ENCODE results near the gene PANK1. TPM values are rescaled to one million over a fixed set of nuclear protein-coding genes. Genes with fewer than 3 reads are reported as not detected.

Gene PANK1
- polyA plus RNA-seq, 1 of the 3 experiments (the other 2 are of a cell fraction) = 4.2 TPM

- peaks cover 7% of the 10 kb centered on the region; the same call in 1 of the 2 replicates for H3K79me2 ChIP-seq (ENCODE audit: insufficient read depth)
- WGBS (ENCODE audit: low lambda C conversion rate) = 91% methylated on average over 4 of the region's 4 CpGs
- no peaks in the 10 kb centered on the region for H3K4me1 ChIP-seq (ENCODE audit: control insufficient read depth in 1 of 2, insufficient read depth in 2 of 2, low read depth in 1 of 2, low read length in 1 of 2)
- DNase-seq = no peak
- H3K27me3 ChIP-seq (ENCODE audit: insufficient read depth) = no peaks in the 10 kb centered on the region
- TF ChIP-seq YY1 (IDR thresholded peaks at IDR 0.05; ENCODE audit: low read depth) = no peak
- no peaks in the 10 kb centered on the region for H3F3A ChIP-seq (replicated peaks; ENCODE audit: insufficient read depth)
- ChIA-PET POLR2A (no interaction called here), CTCF (no interaction called here)
- no peaks in the 10 kb centered on the region for H3K9me3 ChIP-seq
- peaks cover 17 to 31% of the 10 kb centered on the region in 2 experiments for H3K36me3 ChIP-seq (replicated peaks in 1 of 2; ENCODE audit: control insufficient read depth in 1 of 2, insufficient read depth in 2 of 2, low read length in 1 of 2)
- no peaks in the 10 kb centered on the region for H4K20me1 ChIP-seq (ENCODE audit: insufficient read depth)
- no peak overlapping the region for H3K4me2 ChIP-seq
- no peak overlapping the region for H2AFZ ChIP-seq (ENCODE audit: low read depth)
- H3K27ac ChIP-seq (ENCODE audit: low read depth in 2 of 2, low read length in 1 of 2) = no peak overlapping the region
- no peaks in the 10 kb centered on the region for H3K9me2 ChIP-seq
- no peak overlapping the region for H3K9ac ChIP-seq
- no peak overlapping the region for H3K4me3 ChIP-seq (ENCODE audit: low read depth in 2 of 2, low read length in 1 of 2)
Observed at GRCh38 chr10:89611282-89611681, 33.8 kb downstream of the PANK1 start.

DNA sequence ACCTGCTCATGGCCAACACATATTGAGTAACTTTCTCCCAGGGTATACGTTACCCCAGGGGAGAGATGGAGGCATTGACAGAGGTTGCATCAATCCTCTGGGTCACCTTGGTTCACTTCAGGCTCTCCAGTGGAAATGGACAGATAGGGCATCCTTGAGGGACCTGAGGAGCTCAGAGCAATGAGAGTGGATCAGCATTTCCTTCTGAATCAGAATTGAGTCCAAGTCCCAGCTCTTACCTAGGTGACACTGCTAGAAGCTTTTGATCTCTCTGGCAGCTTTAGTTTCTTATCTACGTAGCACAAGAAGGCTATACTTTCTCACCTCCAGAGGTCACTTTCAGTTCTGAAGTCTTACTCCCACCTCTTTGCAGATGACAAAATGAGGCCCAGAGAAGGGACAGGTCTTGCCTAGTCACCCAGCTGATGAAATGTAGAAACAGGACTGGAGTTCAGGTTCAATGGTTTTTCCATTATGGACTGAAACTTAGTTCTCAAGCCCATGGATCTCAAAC, 35.2 kb downstream of the PANK1 start:
- H3K36me3 ChIP-seq (replicated peaks in 1 of 2; ENCODE audit: control insufficient read depth in 1 of 2, insufficient read depth in 2 of 2, low read length in 1 of 2) = peaks cover 22 to 31% of the 10 kb centered on the region in 2 experiments
- WGBS (ENCODE audit: low lambda C conversion rate) = 0% methylated on average over 2 of the region's 2 CpGs
- POLR2A ChIA-PET = no interaction called here

GRCh38 chr10:89604200-89604599, 40.8 kb downstream of the PANK1 start:
- no peak overlapping the region for H3K27ac ChIP-seq (ENCODE audit: low read depth in 2 of 2, low read length in 1 of 2)
- ChIA-PET POLR2A (no interaction called here), CTCF (interaction anchor here (2.9 kb wide), 1 partner anchor 10 kb away, joined by 7 read pairs; no protein-coding TSS in a partner anchor)
- H3K9me3 ChIP-seq = no peaks in the 10 kb centered on the region
- no peaks in the 10 kb centered on the region for H3K79me2 ChIP-seq (ENCODE audit: insufficient read depth)
- H4K20me1 ChIP-seq (ENCODE audit: insufficient read depth) = no peaks in the 10 kb centered on the region
- H3K27me3 ChIP-seq (ENCODE audit: insufficient read depth) = no peaks in the 10 kb centered on the region
- H2AFZ ChIP-seq (ENCODE audit: low read depth) = no peak overlapping the region
- DNase-seq = no peak
- WGBS (ENCODE audit: low lambda C conversion rate) = 100% methylated on average over 5 of the region's 5 CpGs
- H3K4me3 ChIP-seq (ENCODE audit: low read depth in 2 of 2, low read length in 1 of 2) = no peak overlapping the region
- no peak overlapping the region for H3K9ac ChIP-seq
- peaks cover 4% of the 10 kb centered on the region for H3F3A ChIP-seq (replicated peaks; ENCODE audit: insufficient read depth)
- H3K36me3 ChIP-seq (replicated peaks in 1 of 2; ENCODE audit: control insufficient read depth in 1 of 2, insufficient read depth in 2 of 2, low read length in 1 of 2) = peaks cover 5 to 12% of the 10 kb centered on the region in 2 experiments
- H3K4me2 ChIP-seq = no peak overlapping the region
- no peaks in the 10 kb centered on the region for H3K9me2 ChIP-seq
- no peaks in the 10 kb centered on the region for H3K4me1 ChIP-seq (ENCODE audit: control insufficient read depth in 1 of 2, insufficient read depth in 2 of 2, low read depth in 1 of 2, low read length in 1 of 2)
- no peak for TF ChIP-seq RXRA (IDR thresholded peaks at IDR 0.05; ENCODE audit: borderline replicate concordance, low read depth)
- TF ChIP-seq TAF1 (IDR thresholded peaks at IDR 0.05; ENCODE audit: borderline replicate concordance, low read depth, low read length) = no peak

More for the DNA sequence above, 35.2 kb downstream of the PANK1 start:
- Histone ChIP-seq H3K79me2 (ENCODE audit: insufficient read depth) (peaks cover 7% of the 10 kb centered on the region; the same call in 1 of the 2 replicates), H3K9ac (no peak overlapping the region), H2AFZ (ENCODE audit: low read depth) (no peak overlapping the region), H3K4me3 (ENCODE audit: low read depth in 2 of 2, low read length in 1 of 2) (no peak overlapping the region), H3K4me2 (no peak overlapping the region), H3K9me2 (no peaks in the 10 kb centered on the region), H3K9me3 (no peaks in the 10 kb centered on the region), H3K4me1 (ENCODE audit: control insufficient read depth in 1 of 2, insufficient read depth in 2 of 2, low read depth in 1 of 2, low read length in 1 of 2) (no peaks in the 10 kb centered on the region), H4K20me1 (ENCODE audit: insufficient read depth) (no peaks in the 10 kb centered on the region), H3F3A (replicated peaks; ENCODE audit: insufficient read depth) (peaks cover 4% of the 10 kb centered on the region), H3K27me3 (ENCODE audit: insufficient read depth) (no peaks in the 10 kb centered on the region), H3K27ac (ENCODE audit: low read depth in 2 of 2, low read length in 1 of 2) (no peak overlapping the region)
- CTCF ChIA-PET = no interaction called here
- DNase-seq = no peak
- TF ChIP-seq EZH2phosphoT487 (IDR thresholded peaks at IDR 0.05; ENCODE audit: borderline replicate concordance, low read depth) (no peak), RAD21 (IDR thresholded peaks at IDR 0.05; ENCODE audit: low read length) (no peak), YY1 (IDR thresholded peaks at IDR 0.05; ENCODE audit: low read depth) (no peak), FOXM1 (IDR thresholded peaks at IDR 0.05; ENCODE audit: low read depth) (no peak), USF2 (IDR thresholded peaks at IDR 0.05; ENCODE audit: borderline replicate concordance, low read depth, low read length) (no peak), GABPA (IDR thresholded peaks at IDR 0.05; ENCODE audit: low read depth) (no peak), TEAD4 (IDR thresholded peaks at IDR 0.05; ENCODE audit: borderline replicate concordance, insufficient read depth) (no peak), RFX5 (IDR thresholded peaks at IDR 0.05; ENCODE audit: low read length) (no peak), RCOR1 (IDR thresholded peaks at IDR 0.05; ENCODE audit: low read length) (no peak)
